Medulla oblongata (tissue), 1 donor: ENCODE results near the gene TREM1.
A peak's percentile ranks its signal among the peaks of the same experiment; 100 is the strongest.
"Not testable (repeated sequence)": the region's sequence is repeated elsewhere in the genome, so short reads cannot be mapped to it uniquely, and the experiment has no call there.

Experiments used
- DNase-seq: peaks from one replicate; pipeline ENCODE4 v3.0.0-alpha.2; 2015; ENCODE audit errors: extremely low spot score

Gene TREM1

DNA sequence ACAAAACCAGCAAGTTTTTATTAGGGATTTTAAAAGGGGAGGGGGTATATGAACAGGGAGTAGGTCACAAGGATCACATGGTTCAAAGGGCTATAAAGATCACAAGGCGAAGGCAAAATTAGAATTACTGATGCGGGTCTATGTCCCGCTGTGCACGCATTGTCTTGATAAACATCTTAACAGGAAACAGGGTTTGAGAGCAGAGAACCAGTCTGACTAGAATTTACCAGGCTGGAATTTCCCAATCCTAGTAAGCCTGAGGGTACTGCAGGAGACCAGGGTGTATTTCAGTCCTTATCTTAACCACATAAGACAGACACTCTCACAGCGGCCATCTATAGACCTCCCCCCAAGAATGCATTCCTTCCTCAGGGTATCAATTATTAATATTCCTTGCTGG is 10.8 kb upstream of the TREM1 start:
- not testable (repeated sequence) for DNase-seq

DNA sequence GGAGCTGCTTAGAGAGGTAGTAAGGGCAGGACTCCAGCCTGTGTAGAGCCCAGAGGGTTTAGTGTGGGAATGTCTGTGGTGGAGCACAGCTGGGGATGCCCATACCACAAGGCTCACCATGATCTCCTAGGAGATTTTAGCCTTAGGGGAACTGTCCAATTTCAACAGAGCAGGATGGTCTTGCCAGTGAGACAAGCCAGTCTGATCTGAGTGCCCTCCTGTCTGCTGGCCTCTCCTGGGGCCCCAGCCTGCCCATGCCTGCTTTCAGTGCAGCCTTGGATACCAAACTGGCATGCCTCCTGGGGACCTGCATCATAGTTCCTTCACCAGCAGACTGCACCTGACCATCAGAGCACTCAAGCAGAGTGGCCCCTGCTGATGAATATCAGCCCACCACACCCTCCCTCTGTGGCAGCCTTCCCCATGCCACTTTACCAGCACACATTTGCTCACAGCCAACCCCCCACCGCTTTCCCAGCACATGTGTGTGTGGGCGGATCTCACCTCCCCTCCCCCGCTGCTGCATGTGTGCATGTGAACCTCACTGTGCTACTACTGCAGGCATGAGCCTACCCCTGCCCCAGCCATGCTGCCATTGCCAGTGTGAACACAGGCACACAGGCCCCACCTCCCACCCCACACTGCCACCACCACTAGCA is 7.9 kb upstream of the TREM1 start:
- DNase-seq: no peak

DNA sequence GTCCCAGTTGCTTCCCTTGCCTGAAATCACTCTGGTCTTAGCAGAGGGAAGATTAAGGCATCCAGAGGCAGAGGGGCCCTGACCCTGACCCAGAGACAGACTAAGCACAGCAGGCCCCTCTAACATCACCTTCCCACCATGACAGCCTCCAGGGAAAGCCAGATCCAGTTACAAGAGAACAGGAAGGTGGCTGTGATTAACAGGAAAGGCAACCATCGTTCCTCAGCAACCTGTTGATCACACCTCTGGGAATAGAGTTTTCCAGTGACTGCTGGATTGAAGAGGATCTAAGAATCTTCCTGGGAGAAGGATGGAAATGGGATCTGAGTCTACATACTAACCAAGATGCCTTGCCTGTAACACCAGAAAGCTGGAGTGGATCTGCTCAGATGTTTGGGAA is 5.2 kb upstream of the TREM1 start:
- no peak for DNase-seq

- DNase-seq: no peak
Observed at GRCh38 chr6:41289815-41290214, 3.3 kb upstream of the TREM1 start.

DNA sequence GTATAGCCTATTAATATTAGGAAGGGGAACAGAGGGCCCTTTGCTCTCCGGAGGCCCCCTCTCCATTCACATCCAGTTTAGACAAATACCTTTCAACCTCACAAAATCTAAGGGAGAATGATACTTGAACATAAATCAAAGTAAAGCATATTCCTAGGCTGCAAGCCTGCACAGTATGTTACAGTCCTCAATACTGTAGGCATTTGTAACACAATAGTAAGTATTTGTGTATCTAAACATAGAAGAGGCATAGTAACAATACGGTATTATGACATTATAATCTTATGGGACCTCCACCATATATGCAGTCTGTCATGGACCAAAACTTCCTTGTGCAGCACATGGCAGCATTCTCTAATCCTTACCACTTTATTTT is 2.3 kb upstream of the TREM1 start:
- DNase-seq: no peak

- DNase-seq: no peak
Observed at GRCh38 chr6:41288030-41288753, 1.7 kb upstream of the TREM1 start.

DNA sequence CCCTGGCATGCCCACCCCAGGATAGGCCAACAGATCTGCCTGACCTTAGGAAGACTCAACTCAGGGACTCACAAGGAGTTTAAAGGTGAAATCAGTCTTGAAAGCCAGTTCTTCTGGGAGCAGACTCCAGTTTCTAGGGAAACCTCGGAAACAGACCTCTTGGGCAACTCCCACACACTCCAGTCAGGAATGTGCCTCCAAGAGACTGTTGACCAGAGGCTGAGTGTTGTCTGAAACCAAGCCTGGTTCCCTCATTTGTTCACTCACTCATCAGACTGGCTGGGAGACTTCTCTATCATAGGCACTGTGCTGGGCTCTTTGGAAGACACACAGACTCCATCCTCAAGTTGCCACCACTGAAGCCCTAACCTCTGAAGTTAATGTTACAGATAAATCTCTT is 1.8 kb downstream of the TREM1 start:
- DNase-seq: no peak

GRCh38 chr6:41283600-41283999 is 2.9 kb downstream of the TREM1 start:
- DNase-seq: no peak

- peak; percentile 11 for DNase-seq
Observed at GRCh38 chr6:41280381-41281057, 6.0 kb downstream of the TREM1 start.

GRCh38 chr6:41278699-41279405 is 7.6 kb downstream of the TREM1 start:
- peak; percentile 63 for DNase-seq

- DNase-seq: no peak
Observed at GRCh38 chr6:41277605-41278004, 8.9 kb downstream of the TREM1 start.

- DNase-seq: no peak
Observed at GRCh38 chr6:41275489-41275888, 11.0 kb downstream of the TREM1 start.

- DNase-seq: no peak
Observed at GRCh38 chr6:41274256-41274655, 12.2 kb downstream of the TREM1 start.

DNA sequence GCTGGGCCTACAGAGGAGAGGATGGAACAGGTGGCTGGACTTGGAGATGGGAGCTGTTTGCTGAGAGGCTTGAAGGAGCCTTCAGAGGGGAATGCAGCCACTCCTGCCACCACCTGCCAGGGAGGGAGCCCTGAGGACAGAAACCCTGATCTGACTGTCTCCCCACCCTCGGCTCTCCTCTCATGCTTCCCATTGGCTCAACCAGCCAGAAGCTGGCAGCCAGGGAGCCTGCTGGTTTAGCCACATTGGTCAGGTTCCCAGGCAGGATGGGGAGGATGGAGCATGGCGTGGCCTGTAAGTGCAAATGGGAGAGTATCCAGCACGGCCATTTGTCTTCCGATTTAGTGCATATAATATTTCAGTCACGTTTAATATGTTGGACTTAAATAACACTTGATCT is 12.8 kb downstream of the TREM1 start:
- DNase-seq: no peak

- no peak for DNase-seq
Observed at GRCh38 chr6:41272591-41273240, 13.8 kb downstream of the TREM1 start.

- peak; percentile 40 for DNase-seq
Observed at GRCh38 chr6:41271901-41272395, 14.5 kb downstream of the TREM1 start.

- DNase-seq: no peak
Observed at GRCh38 chr6:41269716-41270115, 16.8 kb downstream of the TREM1 start.

DNA sequence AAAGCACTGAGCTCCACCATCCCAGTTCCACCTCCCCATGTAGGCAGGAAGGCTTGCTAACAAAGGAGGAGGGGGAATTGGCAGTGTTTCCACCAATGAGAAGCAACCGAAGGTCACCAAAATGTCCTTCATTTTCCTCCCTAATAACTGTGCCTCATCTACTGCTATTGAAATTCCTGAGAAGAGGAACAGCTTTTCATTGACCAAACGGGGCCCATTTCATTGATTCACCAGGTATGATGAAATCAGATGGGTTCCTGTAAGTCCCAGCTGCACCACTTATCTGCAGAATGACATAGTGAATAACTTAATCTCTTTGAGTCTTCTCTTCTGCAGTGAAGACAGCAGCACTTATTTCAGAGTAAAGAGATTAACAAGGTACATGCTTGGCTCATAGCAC is 17.3 kb downstream of the TREM1 start:
- no peak for DNase-seq

GRCh38 chr6:41268478-41268877 is 18.0 kb downstream of the TREM1 start:
- no peak for DNase-seq

- no peak for DNase-seq
Observed at GRCh38 chr6:41266541-41266940, 19.9 kb downstream of the TREM1 start.

- DNase-seq: no peak
Observed at GRCh38 chr6:41263267-41263666, 23.2 kb downstream of the TREM1 start.

DNA sequence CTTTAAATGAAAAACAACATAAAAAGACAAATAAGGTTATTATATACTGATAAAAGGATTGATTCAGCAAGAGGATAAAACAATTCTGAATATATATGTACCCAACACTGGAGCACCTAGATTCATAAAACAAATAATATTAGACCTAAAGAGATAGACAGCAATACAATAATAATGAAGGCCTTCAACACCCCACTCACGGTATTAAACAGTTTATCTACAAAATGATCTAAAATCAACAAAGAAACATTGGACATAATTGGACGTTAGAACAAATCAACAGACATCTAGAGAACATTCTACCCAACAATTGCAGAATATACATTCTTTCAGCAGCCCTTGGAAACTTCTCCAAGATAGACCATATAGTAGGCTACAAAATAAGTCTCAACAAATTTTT is 24.1 kb downstream of the TREM1 start:
- no peak for DNase-seq
